Anterior cingulate cortex (tissue), 58 donors: ENCODE results near the gene CYP2J2.
"Not testable (repeated sequence)": the region's sequence is repeated elsewhere in the genome, so short reads cannot be mapped to it uniquely, and the experiment has no call there.

Source experiments
- DNase-seq, 58 donors: peaks; one replicate each; lab custom pipeline; 2025; lab: John Stamatoyannopoulos, UW

CYP2J2 gene

DNA sequence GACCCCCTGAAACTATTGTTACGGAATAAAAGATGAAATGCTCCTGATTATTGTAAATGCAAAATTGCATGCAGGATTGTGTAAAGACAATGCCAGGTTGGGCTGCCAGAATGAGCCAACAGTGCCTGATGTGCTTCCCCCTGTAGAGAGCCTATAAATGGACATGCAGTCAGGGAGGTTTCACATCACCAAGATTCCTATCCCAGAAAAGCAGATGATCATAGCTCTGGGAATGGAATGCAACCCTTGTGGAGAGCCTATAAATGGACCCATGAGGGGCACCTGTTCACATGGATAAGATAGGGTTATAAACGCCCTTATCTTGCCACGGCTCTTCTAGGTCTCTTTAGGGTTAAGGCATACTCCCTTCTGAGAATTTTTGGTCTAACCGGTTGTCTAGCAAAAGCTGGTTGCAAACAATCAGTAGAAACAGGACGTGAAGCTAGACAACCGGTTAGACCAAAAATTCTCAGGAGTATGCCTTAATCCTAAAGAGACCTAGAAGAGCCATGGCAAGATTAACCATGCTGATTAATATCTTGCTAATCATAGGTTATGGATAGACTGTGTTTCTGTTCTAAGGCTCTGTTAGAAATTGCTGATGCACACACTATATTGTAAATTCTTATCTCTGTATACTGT lies 5.2 kb downstream of the CYP2J2 start:
- not testable (repeated sequence) for DNase-seq

GRCh38 chr1:59919746-59920145 lies 6.8 kb downstream of the CYP2J2 start:
- DNase-seq = no peak

DNA sequence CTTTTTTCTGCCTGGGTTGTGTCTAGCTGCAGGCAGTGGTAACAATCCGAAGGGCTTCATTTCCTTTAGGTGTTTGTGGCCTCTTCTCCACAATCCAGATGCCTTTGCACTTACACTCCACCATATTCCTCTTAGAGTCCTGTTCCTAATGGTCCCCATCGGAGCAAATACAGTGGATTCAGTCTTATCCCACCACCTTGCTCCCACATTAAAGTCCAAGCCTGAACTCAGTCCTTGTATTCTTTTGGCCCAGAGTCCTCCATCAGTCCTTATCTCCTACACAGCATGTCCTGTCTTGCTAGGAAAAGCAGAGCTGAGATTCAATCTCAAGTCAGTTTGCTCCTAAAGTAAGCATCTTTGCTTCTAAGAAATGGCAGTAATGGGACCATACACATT lies 8.8 kb downstream of the CYP2J2 start:
- DNase-seq = no peak

- DNase-seq = peak in 55 of 58 donors; percentile 12 to 94 (median 63)
Measured at GRCh38 chr1:59917026-59917784, 9.4 kb downstream of the CYP2J2 start.

DNA sequence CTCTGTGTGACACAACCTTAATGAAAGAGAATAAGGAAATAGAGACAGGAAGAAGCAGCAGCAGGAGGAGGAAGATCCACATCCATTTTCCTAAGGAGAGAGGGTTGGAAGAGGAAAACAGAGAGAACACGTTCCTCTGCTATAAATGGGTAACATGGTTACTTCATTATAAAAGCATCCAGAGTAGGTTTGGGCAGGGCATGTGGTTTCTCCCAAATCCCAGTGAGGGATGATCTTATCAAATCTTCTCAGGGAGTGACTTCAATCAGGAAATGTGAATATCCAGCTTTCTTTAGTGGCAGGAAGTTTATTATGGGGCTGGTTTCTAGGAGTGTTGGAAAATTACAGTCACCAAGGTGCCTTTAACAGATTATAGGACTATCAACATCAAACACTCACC lies 11.1 kb downstream of the CYP2J2 start:
- no peak for DNase-seq

- not testable (repeated sequence) for DNase-seq
Measured at GRCh38 chr1:59914791-59915286, 11.7 kb downstream of the CYP2J2 start.

DNA sequence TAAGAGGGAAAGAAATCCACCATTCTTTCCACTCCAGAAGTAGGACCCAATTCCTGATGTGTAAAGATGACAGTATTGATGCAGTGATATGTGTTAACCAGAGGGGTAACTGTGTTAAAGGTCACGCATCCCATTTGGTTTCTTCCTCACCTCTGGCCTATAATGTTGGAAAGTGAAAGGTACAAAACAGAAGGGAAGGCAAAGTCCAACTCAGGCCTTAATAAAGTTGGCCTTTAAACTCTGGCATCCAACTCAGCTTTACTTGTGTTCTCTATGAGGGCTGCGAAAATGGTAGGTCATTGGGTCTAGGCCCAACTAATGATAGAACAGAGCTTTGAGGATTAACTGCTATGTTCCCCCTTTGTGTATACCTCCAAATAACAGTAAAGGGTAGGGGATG lies 17.9 kb downstream of the CYP2J2 start:
- no peak for DNase-seq

DNA sequence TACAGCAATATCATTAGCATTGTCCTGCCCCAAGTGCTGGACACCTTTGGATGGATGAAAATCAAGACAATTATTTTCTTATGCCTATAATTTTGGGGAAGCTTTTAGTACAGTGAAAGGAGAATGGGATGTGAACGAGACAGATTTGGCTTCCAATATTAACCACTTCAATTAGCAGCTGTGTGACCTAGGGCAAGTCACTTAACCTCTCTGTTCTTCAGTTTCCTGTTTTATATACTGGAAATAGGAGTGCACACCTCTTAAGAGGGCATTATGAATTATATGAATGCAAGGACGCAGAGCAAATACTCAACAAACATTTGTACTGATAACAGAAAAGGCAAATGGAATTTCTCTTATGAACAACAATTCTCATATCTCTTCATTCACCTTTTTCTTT lies 18.5 kb downstream of the CYP2J2 start:
- no peak for DNase-seq

- DNase-seq = no peak
Measured at GRCh38 chr1:59906931-59907330, 19.6 kb downstream of the CYP2J2 start.

DNA sequence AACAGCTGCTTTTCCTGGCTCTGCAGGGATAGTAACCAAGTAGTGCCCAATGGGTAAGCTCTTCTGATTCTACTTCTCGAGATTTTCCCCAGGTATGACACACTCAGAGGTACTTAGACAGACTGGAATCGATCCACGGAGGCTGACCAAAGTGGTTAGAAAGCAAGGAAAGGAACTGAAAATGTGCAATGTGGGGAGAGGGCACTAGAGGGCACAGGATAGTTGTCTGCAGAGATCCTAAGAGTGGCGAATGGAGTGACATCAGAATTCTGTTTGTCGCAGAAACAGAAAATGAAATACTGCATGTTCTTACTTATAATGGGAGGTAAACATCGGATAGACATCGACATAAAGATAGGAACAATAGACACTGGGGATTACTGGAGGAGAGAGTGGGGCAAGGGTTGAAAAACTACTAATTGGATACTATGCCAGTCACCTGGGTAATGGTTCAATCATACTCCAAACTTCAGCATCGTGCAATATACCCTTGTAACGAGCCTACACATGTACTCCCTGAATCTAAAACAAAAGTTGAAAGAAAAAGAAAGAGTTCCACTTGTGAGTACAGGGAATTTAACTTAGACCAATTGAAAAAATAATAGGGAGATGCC lies 23.3 kb downstream of the CYP2J2 start:
- peak in 27 of 58 donors; percentile 3 to 74 (median 25) for DNase-seq

DNA sequence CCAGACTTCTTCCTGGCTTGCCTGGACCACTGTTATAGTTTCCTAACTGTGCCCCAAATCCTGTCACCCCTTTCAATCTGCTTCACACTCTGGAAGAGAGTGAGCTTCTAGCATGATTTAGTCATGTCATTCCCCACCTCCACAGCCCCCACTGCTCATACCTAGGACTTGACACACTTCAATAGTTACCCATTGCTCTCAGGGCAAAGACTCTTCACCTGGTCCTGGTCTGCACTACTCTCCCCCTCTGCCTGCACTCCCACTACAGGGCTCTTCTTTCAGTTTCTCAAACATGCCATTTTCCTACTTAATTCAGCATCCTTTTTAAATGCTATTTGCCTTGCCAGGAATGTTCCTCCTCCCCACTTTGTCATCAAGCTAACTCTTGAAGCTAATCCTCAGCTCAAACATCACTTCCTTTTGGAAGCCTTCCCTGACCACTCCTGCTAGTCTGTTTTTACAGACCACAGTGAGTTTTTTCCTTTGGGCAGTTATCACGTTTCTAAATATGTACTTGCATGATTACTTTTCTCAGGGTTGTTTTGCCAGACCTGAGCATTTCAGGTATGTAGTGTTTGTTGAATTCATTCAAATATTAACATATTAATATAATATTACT lies 24.7 kb downstream of the CYP2J2 start:
- no peak for DNase-seq

- no peak for DNase-seq
Measured at GRCh38 chr1:59900640-59901039, 25.9 kb downstream of the CYP2J2 start.

DNA sequence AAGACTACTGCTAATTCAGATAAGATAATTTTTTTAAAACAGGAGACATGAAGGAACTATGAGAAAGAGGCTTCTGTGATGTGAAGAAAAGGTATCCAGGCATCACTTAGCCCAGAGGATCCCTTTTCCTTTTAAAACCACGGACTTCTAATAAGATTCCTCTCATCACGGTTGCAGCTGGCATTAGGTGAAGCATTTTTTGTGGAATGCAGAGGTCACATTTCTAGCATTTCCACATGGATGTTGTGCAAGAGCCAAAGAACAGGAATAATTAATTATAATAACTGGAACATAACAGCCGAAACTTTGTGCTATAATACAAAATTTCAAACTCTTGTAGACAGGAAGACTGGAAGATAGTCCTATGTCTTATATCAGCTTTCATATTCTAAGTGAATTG lies 27.6 kb downstream of the CYP2J2 start:
- no peak for DNase-seq

- no peak for DNase-seq
Measured at GRCh38 chr1:59897165-59897564, 29.4 kb downstream of the CYP2J2 start.

- no peak for DNase-seq
Measured at GRCh38 chr1:59892841-59893811, 33.4 kb downstream of the CYP2J2 start.

DNA sequence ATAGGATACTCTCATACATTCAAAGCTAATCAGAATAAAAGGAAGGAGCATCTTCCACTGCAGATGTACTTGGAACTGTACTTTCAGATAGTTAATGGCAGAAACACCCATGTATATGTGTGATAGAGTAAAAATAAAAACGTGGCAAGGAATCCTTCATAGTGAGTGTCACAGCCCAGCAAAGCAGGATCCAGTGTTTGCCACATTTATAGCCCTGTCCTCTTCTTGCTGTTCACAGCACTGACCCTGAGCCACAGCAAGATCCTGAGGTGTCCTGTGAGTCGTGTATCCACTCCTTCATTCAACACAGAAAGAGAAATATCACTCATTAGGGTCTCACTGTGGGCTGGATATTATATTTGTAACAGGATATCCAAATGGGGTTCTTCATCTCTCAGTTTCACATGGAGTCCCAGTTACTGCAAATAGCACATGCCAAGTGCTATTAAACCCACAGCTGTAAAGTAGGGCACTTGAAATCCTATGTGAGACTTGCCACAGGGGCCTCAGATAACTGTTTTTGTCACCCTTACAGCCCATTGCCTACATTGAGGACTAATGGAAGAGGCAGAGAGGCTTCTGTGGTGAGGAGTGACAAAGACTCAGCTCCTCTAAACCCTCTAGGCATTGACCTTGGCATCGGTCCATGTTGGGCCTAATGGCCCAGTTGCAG lies 41.3 kb downstream of the CYP2J2 start:
- DNase-seq = no peak

- peak in 4 of 58 donors; percentile 6 to 21 (median 14) for DNase-seq
Measured at GRCh38 chr1:59880735-59881134, 45.8 kb downstream of the CYP2J2 start.

DNA sequence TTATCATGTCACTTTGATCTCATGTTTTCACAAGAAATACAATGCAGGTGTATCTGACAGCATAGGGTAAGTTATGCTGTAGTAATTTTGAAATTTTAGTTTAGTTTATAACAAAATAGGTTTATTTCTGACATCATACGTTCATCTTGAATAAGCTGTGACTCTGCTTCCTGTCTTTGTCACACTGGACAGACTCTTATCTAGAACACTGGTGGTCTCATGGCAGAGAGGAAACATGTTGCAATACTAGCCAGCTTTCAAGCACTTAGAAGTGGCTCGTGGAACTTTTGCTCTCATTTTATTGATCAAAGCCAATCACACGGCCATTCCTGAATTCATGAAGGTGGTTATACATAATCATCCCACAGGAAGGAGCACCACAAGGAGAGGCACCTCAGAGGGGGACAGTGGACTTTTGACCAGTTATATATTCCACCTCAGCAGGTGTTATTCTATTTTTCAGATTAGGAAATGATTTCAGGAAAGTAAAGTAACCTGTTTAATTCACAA lies 46.5 kb downstream of the CYP2J2 start:
- no peak for DNase-seq

GRCh38 chr1:59879574-59879973 lies 47.0 kb downstream of the CYP2J2 start:
- peak in 29 of 58 donors; percentile 2 to 65 (median 26) for DNase-seq
